Astrocyte (in vitro differentiated cells and primary cell): Measurements from ENCODE around the gene ENTPD8.

Source experiments
- EZH2 ChIP-seq: IDR thresholded peaks from 2 replicates; pipeline ENCODE4 v1.6.1; 2012; ENCODE audit warnings: mild to moderate bottlenecking, low read length, inconsistent platforms; ENCODE audit not compliant: insufficient read depth
- TF ChIP-seq, protein P1 (sequence below): IDR thresholded peaks from 2 replicates; pipeline ENCODE4 v1.5.1; 2011; ENCODE audit warnings: low read depth, mild to moderate bottlenecking, inconsistent platforms, low read length, moderate library complexity; ENCODE audit not compliant: insufficient read depth

DNA sequence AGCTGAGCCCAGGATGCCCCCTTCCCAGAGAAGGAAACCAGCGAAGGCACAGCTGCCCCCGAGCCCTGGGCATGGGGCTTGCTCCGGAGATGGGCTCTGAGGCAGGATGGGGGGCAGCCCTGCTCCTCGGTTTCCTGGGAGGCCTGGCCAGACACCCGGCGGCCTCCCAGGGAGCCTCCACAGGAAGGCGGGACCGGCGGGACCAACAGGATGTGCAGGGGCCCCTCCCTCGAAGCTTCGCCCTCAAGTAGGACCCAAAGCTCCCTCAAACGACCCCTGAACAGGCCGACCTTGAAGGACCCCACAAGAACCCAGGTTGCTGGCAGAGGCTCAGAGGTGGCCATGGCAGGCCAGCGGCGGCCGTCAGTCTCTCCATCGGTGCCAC is 29.9 kb downstream of the ENTPD8 start:
- TF ChIP-seq, protein P1, sequence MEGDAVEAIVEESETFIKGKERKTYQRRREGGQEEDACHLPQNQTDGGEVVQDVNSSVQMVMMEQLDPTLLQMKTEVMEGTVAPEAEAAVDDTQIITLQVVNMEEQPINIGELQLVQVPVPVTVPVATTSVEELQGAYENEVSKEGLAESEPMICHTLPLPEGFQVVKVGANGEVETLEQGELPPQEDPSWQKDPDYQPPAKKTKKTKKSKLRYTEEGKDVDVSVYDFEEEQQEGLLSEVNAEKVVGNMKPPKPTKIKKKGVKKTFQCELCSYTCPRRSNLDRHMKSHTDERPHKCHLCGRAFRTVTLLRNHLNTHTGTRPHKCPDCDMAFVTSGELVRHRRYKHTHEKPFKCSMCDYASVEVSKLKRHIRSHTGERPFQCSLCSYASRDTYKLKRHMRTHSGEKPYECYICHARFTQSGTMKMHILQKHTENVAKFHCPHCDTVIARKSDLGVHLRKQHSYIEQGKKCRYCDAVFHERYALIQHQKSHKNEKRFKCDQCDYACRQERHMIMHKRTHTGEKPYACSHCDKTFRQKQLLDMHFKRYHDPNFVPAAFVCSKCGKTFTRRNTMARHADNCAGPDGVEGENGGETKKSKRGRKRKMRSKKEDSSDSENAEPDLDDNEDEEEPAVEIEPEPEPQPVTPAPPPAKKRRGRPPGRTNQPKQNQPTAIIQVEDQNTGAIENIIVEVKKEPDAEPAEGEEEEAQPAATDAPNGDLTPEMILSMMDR: no peak
- TF ChIP-seq EZH2: no peak
